ENCODE results near the gene DBI. TPM values are rescaled to one million over a fixed set of nuclear protein-coding genes. Genes with fewer than 3 reads are reported as not detected.

Gene DBI
- total and polyA plus RNA-seq, 2 of the 8 experiments (the other 6 are each of a cell fraction or from before 2014, with no cell fraction given), result 180 to 212 TPM

GRCh38 chr2:119417908-119418307 is 51.1 kb downstream of the DBI start:
- Histone ChIP-seq H4K20me1 (replicated peaks in 1 of 2; ENCODE audit: control insufficient read depth in 1 of 2, insufficient read depth in 2 of 2, low read length in 2 of 2) (no peaks in the 10 kb centered on the region), H3K14ac (ENCODE audit: insufficient read length) (no peak overlapping the region), H3K18ac (ENCODE audit: extremely low read depth, low read length) (no peak overlapping the region), H3K27me3 (replicated peaks in 1 of 4; ENCODE audit: control insufficient read depth in 3 of 4, extremely low read depth in 1 of 4, insufficient read depth in 3 of 4, low read length in 3 of 4) (no peaks in the 10 kb centered on the region), H4K8ac (ENCODE audit: extremely low read depth, insufficient read depth, low read length) (no peak overlapping the region), H3K4ac (replicated peaks; ENCODE audit: insufficient read length, low read depth, low read length) (no peak overlapping the region), H3K36me3 (ENCODE audit: control insufficient read depth in 2 of 4, insufficient read depth in 4 of 4, low read length in 3 of 4) (no peaks in the 10 kb centered on the region), H3K4me1 (replicated peaks in 1 of 4; ENCODE audit: control insufficient read depth in 3 of 4, insufficient read depth in 4 of 4, low read length in 3 of 4) (no peaks in the 10 kb centered on the region), H4K91ac (replicated peaks; ENCODE audit: insufficient read length, low read length) (no peak overlapping the region), H3K4me2 (ENCODE audit: insufficient read depth in 1 of 2, low read depth in 2 of 2, low read length in 2 of 2) (no peak overlapping the region), H3K23me2 (ENCODE audit: low read depth, low read length) (no peaks in the 10 kb centered on the region), H3K27ac (ENCODE audit: low read depth, low read length) (no peak overlapping the region), H2AFZ (ENCODE audit: low read length) (no peak overlapping the region), H2BK120ac (replicated peaks; ENCODE audit: low read depth, low read length) (no peak overlapping the region), H3K23ac (ENCODE audit: insufficient read length) (no peak overlapping the region), H4K5ac (ENCODE audit: insufficient read length, low read depth, low read length) (no peak overlapping the region), H2AK5ac (ENCODE audit: low read depth, low read length) (no peak overlapping the region), H2BK20ac (ENCODE audit: low read length) (no peak overlapping the region), H3K56ac (replicated peaks; ENCODE audit: insufficient read length, low read depth, low read length) (no peak overlapping the region), H3K9me3 (ENCODE audit: insufficient read depth in 2 of 2, low read depth in 1 of 2, low read length in 1 of 2) (peaks cover 10 to 15% of the 10 kb centered on the region in 2 experiments; a peak in 3 of 4 replicates), H2BK15ac (ENCODE audit: low read length) (no peak overlapping the region), H3K79me2 (ENCODE audit: control insufficient read depth in 1 of 2, insufficient read depth in 2 of 2, low read length in 2 of 2) (no peaks in the 10 kb centered on the region), H2BK5ac (ENCODE audit: low read depth, low read length) (no peak overlapping the region), H3K9ac (replicated peaks in 1 of 4; ENCODE audit: extremely low read depth in 1 of 4, low read depth in 3 of 4, low read length in 3 of 4) (no peak overlapping the region), H3K4me3 (ENCODE audit: extremely low read depth in 1 of 4, insufficient read depth in 2 of 4, low read depth in 3 of 4, low read length in 4 of 4) (no peak overlapping the region), H2BK12ac (ENCODE audit: low read depth, low read length) (no peak overlapping the region), H3K79me1 (ENCODE audit: low read depth, low read length) (no peaks in the 10 kb centered on the region)
- ChIA-PET POLR2A (ENCODE audit: partially characterized antibody) (interaction anchor here (1.2 kb wide), 1 partner anchor 12 kb away, joined by 4 read pairs; no protein-coding TSS in a partner anchor), CTCF (ENCODE audit: partially characterized antibody) (no interaction called here)
- 81% methylated on average over 6 of the region's 6 CpGs; no CpG with 5 or more reads in 1 of the 2 experiments for WGBS, 2 experiments (ENCODE audit: extremely low coverage in 1 of 2, insufficient coverage in 1 of 2, insufficient read length in 1 of 2, insufficient replicate concordance in 2 of 2, low coverage in 1 of 2, low lambda C conversion rate in 2 of 2, missing lambda C conversion rate in 1 of 2)
- FAIRE-seq (no peak), DNase-seq (ENCODE audit: low read depth in 1 of 2, low spot score in 2 of 2) (no peak)
- TF ChIP-seq BACH1 (IDR thresholded peaks at IDR 0.05; ENCODE audit: low read length), result no peak
- TF ChIP-seq NRF1 (IDR thresholded peaks at IDR 0.05; ENCODE audit: low read depth, low read length), result no peak
- no peak for TF ChIP-seq CTBP2 (IDR thresholded peaks at IDR 0.05; ENCODE audit: borderline replicate concordance, insufficient read depth, insufficient read length, low read length)
- no peak for TF ChIP-seq TEAD4 (IDR thresholded peaks at IDR 0.05; ENCODE audit: low read depth, low read length)
- no peak for TF ChIP-seq TCF12 (IDR thresholded peaks at IDR 0.05; ENCODE audit: low read depth, low read length)
- TF ChIP-seq RBBP5 (IDR thresholded peaks at IDR 0.05; ENCODE audit: borderline replicate concordance, low read depth, low read length), result no peak
- TF ChIP-seq RNF2 (IDR thresholded peaks at IDR 0.05; ENCODE audit: borderline replicate concordance, low read depth, low read length, missing control alignments, poor library complexity, severe bottlenecking), result no peak
- TF ChIP-seq ZNF274 (IDR thresholded peaks at IDR 0.05; ENCODE audit: borderline replicate concordance, extremely low read depth, low read length), result no peak
- no peak for TF ChIP-seq SP1 (IDR thresholded peaks at IDR 0.05; ENCODE audit: low read depth, low read length)
- no peak for TF ChIP-seq MAX (IDR thresholded peaks at IDR 0.05)
- TF ChIP-seq EGR1 (IDR thresholded peaks at IDR 0.05; ENCODE audit: borderline replicate concordance, low read depth, low read length), result no peak
- TF ChIP-seq MAFK (IDR thresholded peaks at IDR 0.05; ENCODE audit: low read depth, low read length), result no peak
- TF ChIP-seq YY1 (IDR thresholded peaks at IDR 0.05; ENCODE audit: low read depth, low read length), result no peak
- TF ChIP-seq KDM5A (IDR thresholded peaks at IDR 0.05; ENCODE audit: low read length), result no peak
- TF ChIP-seq SUZ12 (IDR thresholded peaks at IDR 0.05; ENCODE audit: low read length), result no peak
